NCI-H2196 treated with DMSO at 0.1 percent for 48 hours (cell line): ENCODE data around the gene CFAP45.

Source experiments
- DNase-seq: peaks from one replicate; lab custom pipeline; 2025; ENCODE audit not compliant: unreplicated experiment; lab: John Stamatoyannopoulos, UW

Gene CFAP45

GRCh38 chr1:159881622-159882526, 18.1 kb downstream of the CFAP45 start:
- peak; percentile 80 for DNase-seq

- DNase-seq, result no peak
Measured at GRCh38 chr1:159880430-159880829, 19.5 kb downstream of the CFAP45 start.

GRCh38 chr1:159879977-159880376, 20.0 kb downstream of the CFAP45 start:
- no peak for DNase-seq

- no peak for DNase-seq
Measured at GRCh38 chr1:159879136-159879535, 20.8 kb downstream of the CFAP45 start.

- peak; percentile 22 for DNase-seq
Measured at GRCh38 chr1:159877695-159878444, 22.1 kb downstream of the CFAP45 start.

GRCh38 chr1:159873530-159874143, 26.3 kb downstream of the CFAP45 start:
- DNase-seq, result no peak

- DNase-seq, result no peak
Measured at GRCh38 chr1:159872891-159873290, 27.1 kb downstream of the CFAP45 start.

GRCh38 chr1:159870704-159871103, 29.3 kb downstream of the CFAP45 start:
- no peak for DNase-seq

GRCh38 chr1:159869607-159870006, 30.4 kb downstream of the CFAP45 start:
- no peak for DNase-seq

- no peak for DNase-seq
Measured at GRCh38 chr1:159869173-159869572, 30.8 kb downstream of the CFAP45 start.

- DNase-seq, result no peak
Measured at GRCh38 chr1:159868766-159869165, 31.2 kb downstream of the CFAP45 start.

- DNase-seq, result peak; percentile 94
Measured at GRCh38 chr1:159867664-159868026, 32.3 kb downstream of the CFAP45 start.

- peak; percentile 48 for DNase-seq
Measured at GRCh38 chr1:159866905-159867663, 32.9 kb downstream of the CFAP45 start.

- no peak for DNase-seq
Measured at GRCh38 chr1:159866066-159866465, 33.9 kb downstream of the CFAP45 start.

- no peak for DNase-seq
Measured at GRCh38 chr1:159864262-159864661, 35.7 kb downstream of the CFAP45 start.

GRCh38 chr1:159862557-159862956, 37.4 kb downstream of the CFAP45 start, which contains the start of gene VSIG8:
VSIG8 (minus strand) TSS chr1:159862657; CDS start chr1:159862521, 136 bp downstream.
- no peak for DNase-seq

GRCh38 chr1:159862031-159862430, 37.9 kb downstream of the CFAP45 start:
- no peak for DNase-seq

GRCh38 chr1:159861218-159861617, 38.7 kb downstream of the CFAP45 start:
- DNase-seq, result no peak

GRCh38 chr1:159860456-159860855, 39.5 kb downstream of the CFAP45 start:
- DNase-seq, result no peak

- no peak for DNase-seq
Measured at GRCh38 chr1:159859767-159860322, 40.1 kb downstream of the CFAP45 start.

GRCh38 chr1:159857889-159858288, 42.1 kb downstream of the CFAP45 start:
- no peak for DNase-seq
